Measurements from ENCODE around the gene CMTM4.

The CMTM4 gene

DNA sequence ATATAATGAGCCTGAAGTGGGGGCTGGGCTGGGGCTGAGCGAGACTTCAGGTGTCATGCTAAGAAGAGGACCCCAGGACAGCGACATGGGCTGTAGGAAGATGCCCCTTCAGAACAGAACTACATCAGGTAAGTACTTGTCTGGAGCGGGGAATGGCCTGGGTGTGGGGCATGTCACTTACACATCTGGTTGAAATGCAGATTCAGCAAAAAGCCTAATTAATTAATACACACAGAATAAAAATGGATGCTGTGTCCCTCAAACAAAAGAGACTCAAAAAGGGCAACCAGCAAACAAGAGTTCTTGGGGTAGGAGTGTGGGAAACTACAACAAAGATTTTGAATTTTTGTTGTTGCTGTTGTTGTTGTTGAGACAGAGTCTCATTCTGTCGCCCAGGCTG, 105.5 kb downstream of the CMTM4 start:
- no peaks in the 10 kb centered on the region for H3K27me3 ChIP-seq (ENCODE audit: insufficient read depth, poor library complexity, severe bottlenecking)
- no peak overlapping the region for H3K27ac ChIP-seq (replicated peaks)
- H3K4me3 ChIP-seq (replicated peaks; ENCODE audit: insufficient read depth, low read length), result no peak overlapping the region
- DNase-seq (ENCODE audit: low read depth in 1 of 2, low spot score in 1 of 2), result no peak
- no peak for TF ChIP-seq POLR2AphosphoS5 (IDR thresholded peaks at IDR 0.05; ENCODE audit: low read depth)
- TF ChIP-seq, protein P1, sequence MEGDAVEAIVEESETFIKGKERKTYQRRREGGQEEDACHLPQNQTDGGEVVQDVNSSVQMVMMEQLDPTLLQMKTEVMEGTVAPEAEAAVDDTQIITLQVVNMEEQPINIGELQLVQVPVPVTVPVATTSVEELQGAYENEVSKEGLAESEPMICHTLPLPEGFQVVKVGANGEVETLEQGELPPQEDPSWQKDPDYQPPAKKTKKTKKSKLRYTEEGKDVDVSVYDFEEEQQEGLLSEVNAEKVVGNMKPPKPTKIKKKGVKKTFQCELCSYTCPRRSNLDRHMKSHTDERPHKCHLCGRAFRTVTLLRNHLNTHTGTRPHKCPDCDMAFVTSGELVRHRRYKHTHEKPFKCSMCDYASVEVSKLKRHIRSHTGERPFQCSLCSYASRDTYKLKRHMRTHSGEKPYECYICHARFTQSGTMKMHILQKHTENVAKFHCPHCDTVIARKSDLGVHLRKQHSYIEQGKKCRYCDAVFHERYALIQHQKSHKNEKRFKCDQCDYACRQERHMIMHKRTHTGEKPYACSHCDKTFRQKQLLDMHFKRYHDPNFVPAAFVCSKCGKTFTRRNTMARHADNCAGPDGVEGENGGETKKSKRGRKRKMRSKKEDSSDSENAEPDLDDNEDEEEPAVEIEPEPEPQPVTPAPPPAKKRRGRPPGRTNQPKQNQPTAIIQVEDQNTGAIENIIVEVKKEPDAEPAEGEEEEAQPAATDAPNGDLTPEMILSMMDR (IDR thresholded peaks at IDR 0.05; ENCODE audit: insufficient read depth, low read length), result no peak
- TF ChIP-seq, protein P2, sequence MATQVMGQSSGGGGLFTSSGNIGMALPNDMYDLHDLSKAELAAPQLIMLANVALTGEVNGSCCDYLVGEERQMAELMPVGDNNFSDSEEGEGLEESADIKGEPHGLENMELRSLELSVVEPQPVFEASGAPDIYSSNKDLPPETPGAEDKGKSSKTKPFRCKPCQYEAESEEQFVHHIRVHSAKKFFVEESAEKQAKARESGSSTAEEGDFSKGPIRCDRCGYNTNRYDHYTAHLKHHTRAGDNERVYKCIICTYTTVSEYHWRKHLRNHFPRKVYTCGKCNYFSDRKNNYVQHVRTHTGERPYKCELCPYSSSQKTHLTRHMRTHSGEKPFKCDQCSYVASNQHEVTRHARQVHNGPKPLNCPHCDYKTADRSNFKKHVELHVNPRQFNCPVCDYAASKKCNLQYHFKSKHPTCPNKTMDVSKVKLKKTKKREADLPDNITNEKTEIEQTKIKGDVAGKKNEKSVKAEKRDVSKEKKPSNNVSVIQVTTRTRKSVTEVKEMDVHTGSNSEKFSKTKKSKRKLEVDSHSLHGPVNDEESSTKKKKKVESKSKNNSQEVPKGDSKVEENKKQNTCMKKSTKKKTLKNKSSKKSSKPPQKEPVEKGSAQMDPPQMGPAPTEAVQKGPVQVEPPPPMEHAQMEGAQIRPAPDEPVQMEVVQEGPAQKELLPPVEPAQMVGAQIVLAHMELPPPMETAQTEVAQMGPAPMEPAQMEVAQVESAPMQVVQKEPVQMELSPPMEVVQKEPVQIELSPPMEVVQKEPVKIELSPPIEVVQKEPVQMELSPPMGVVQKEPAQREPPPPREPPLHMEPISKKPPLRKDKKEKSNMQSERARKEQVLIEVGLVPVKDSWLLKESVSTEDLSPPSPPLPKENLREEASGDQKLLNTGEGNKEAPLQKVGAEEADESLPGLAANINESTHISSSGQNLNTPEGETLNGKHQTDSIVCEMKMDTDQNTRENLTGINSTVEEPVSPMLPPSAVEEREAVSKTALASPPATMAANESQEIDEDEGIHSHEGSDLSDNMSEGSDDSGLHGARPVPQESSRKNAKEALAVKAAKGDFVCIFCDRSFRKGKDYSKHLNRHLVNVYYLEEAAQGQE (IDR thresholded peaks at IDR 0.05; ENCODE audit: insufficient replicate concordance, low read depth), result no peak
- no peak for TF ChIP-seq SPI1 (IDR thresholded peaks at IDR 0.05; ENCODE audit: borderline replicate concordance, low read depth)
- no peak for TF ChIP-seq GABPA (IDR thresholded peaks at IDR 0.05; ENCODE audit: low read depth)

DNA sequence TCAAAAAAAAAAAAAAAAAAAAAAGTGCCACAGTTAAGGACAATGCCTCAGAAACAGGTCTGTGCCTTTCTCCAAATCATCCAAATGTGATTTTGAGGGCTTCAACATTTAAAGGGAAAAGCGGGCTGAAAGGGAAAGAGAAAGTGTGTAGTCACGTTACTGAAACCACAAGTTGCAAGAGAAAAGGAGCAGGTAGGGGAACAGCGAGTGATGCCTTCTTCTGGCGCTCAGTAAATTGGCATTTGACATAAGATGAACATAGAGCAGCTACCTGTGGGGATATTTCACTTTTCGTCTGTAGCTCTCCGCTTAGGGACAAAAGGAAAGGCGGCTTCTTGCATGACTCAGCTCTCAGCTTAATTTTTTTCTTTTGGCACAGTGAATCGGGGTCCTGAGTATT, 106.2 kb downstream of the CMTM4 start:
- TF ChIP-seq, protein P1 (IDR thresholded peaks at IDR 0.05; ENCODE audit: insufficient read depth, low read length), result no peak
- no peak for TF ChIP-seq POLR2AphosphoS5 (IDR thresholded peaks at IDR 0.05; ENCODE audit: low read depth)
- DNase-seq (ENCODE audit: low read depth in 1 of 2, low spot score in 1 of 2), result no peak
- Histone ChIP-seq H3K4me3 (replicated peaks; ENCODE audit: insufficient read depth, low read length) (no peak overlapping the region), H3K27me3 (ENCODE audit: insufficient read depth, poor library complexity, severe bottlenecking) (no peaks in the 10 kb centered on the region), H3K27ac (replicated peaks) (no peak overlapping the region)

DNA sequence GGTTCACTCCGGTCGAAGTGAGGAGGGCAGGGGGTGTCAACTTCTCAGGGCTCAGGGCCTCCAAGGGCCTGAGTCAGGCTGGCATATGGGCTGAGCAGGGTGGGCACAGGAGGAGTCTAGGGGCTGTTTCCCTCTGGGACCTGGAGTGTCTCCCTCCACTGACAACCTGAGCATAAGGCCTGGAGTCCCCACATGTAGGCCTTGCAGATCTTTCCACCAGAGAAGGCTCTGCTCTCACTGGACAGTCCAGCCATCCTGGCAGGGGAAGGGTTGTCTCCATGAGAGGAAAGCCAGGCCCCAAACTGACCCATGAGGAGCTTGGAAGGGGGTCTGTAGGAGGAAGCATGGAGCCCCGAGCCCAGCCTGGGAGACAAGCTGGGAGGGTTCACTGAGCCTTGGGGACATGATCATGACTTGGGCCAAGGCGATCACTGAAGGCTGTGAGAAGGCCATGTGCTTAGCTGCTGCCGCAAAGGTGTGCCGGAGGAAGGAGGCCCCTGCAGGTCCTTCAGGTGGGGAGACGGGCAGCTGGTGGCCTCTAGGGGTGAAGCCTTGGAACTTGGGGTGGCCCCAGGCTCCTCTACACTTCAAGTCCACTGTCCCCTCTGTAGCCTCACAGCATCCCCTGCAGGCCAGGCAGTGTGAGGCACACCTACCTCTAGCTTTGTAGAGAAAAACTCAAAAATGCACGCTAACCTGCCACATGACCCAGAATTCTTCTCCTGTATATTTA, 107.4 kb downstream of the CMTM4 start:
- Histone ChIP-seq H3K27me3 (ENCODE audit: insufficient read depth, poor library complexity, severe bottlenecking) (no peaks in the 10 kb centered on the region), H3K4me3 (replicated peaks; ENCODE audit: insufficient read depth, low read length) (no peak overlapping the region), H3K27ac (replicated peaks) (peak overlapping the region; percentile 24)
- peak; percentile 64 to 88 for DNase-seq (ENCODE audit: low read depth in 1 of 2, low spot score in 1 of 2)
- TF ChIP-seq SPI1 (IDR thresholded peaks at IDR 0.05; ENCODE audit: borderline replicate concordance, low read depth) (no peak), GABPA (IDR thresholded peaks at IDR 0.05; ENCODE audit: low read depth) (no peak), POLR2AphosphoS5 (IDR thresholded peaks at IDR 0.05; ENCODE audit: low read depth) (no peak)
- TF ChIP-seq, protein P2 (IDR thresholded peaks at IDR 0.05; ENCODE audit: insufficient replicate concordance, low read depth), result no peak
- TF ChIP-seq, protein P1 (IDR thresholded peaks at IDR 0.05; ENCODE audit: insufficient read depth, low read length), result peak; percentile 97

Measured in HL-60 (cell line).